Measurements from ENCODE around the gene CTXND2.

CTXND2 gene

DNA sequence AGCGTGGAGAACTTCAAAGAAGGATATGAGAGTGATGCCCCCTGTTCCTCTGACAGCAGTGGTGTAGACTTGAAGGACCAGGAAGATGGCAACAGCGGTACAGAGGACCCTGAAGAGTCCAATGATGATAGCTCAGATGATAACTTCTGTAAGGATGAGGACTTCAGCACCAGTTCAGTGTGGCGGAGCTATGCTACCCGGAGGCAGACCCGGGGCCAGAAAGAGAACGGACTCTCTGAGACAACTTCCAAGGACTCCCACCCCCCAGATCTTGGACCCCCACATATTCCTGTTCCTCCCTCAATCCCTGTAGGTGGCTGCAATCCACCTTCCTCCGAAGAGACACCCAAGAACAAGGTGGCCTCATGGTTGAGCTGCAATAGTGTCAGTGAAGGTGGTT lies 73.7 kb downstream of the CTXND2 start:
- DNase-seq (ENCODE audit: low spot score): no peak

DNA sequence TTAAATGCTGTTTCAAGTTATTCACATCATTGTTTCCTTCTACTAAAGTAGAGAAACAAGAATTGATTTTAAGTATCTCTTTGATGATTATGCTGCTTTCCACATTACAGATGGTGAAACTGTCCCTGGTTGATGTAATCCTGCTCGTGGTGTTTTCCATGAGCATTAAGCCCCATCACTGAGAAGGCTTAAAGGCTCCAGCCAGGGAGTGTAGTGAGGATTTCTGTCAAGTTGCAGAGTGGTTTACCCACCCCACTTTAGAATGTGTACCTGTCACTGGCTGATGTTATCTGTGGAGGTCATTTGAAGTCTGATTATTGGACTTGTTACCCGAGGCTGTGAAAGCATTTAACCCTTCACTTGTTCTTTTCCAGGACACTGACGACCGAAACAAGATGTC lies 74.8 kb downstream of the CTXND2 start:
- DNase-seq (ENCODE audit: low spot score): no peak

Data from left forelimb (tissue), 1 donor.